ENCODE measurements around the gene ZNF580. TPM values are rescaled to one million over a fixed set of nuclear protein-coding genes. Genes with fewer than 3 reads are reported as not detected.

ZNF580 gene
- total RNA-seq, 1 donor from 2014 or later: 41.8 TPM

- peaks cover 17% of the 10 kb centered on the region for H3K36me3 Mint-ChIP-seq (ENCODE audit: low read depth)
- DNase-seq (ENCODE audit: low read depth, low spot score): no peak
- peaks cover 49% of the 10 kb centered on the region for H3K4me1 Mint-ChIP-seq
- H3K27me3 Mint-ChIP-seq (ENCODE audit: low read depth): peaks cover 9% of the 10 kb centered on the region
- peak overlapping the region; percentile 95 for H3K4me3 Mint-ChIP-seq
- H3K27ac Mint-ChIP-seq (ENCODE audit: unreplicated experiment): peak overlapping the region; percentile 98
- no peak for TF ChIP-seq CTCF (conservative IDR thresholded peaks at IDR 0.05)
- H3K9me3 Mint-ChIP-seq: no peaks in the 10 kb centered on the region
These were observed 35.0 kb downstream of the ZNF580 start for GRCh38 chr19:55675661-55676354.

- Mint-ChIP-seq H3K27ac (ENCODE audit: unreplicated experiment) (no peak overlapping the region), H3K36me3 (ENCODE audit: low read depth) (peaks cover 13% of the 10 kb centered on the region), H3K27me3 (ENCODE audit: low read depth) (peaks cover 9% of the 10 kb centered on the region), H3K4me3 (peak overlapping the region; percentile 95), H3K4me1 (peaks cover 44% of the 10 kb centered on the region), H3K9me3 (no peaks in the 10 kb centered on the region)
- TF ChIP-seq CTCF (conservative IDR thresholded peaks at IDR 0.05): no peak
- DNase-seq (ENCODE audit: low read depth, low spot score): no peak
These were observed 35.6 kb downstream of the ZNF580 start for GRCh38 chr19:55676383-55676782.

- Mint-ChIP-seq H3K27ac (ENCODE audit: unreplicated experiment) (peak overlapping the region; percentile 51), H3K9me3 (no peaks in the 10 kb centered on the region), H3K4me1 (peaks cover 40% of the 10 kb centered on the region), H3K27me3 (ENCODE audit: low read depth) (peaks cover 6% of the 10 kb centered on the region), H3K36me3 (ENCODE audit: low read depth) (peaks cover 10% of the 10 kb centered on the region), H3K4me3 (peak overlapping the region; percentile 95)
- TF ChIP-seq CTCF (conservative IDR thresholded peaks at IDR 0.05): no peak
- no peak for DNase-seq (ENCODE audit: low read depth, low spot score)
These were observed 36.2 kb downstream of the ZNF580 start for GRCh38 chr19:55676889-55677505.

GRCh38 chr19:55677572-55678028 lies 36.8 kb downstream of the ZNF580 start:
- peaks cover 7% of the 10 kb centered on the region for H3K36me3 Mint-ChIP-seq (ENCODE audit: low read depth)
- peaks cover 6% of the 10 kb centered on the region for H3K27me3 Mint-ChIP-seq (ENCODE audit: low read depth)
- no peak overlapping the region for H3K27ac Mint-ChIP-seq (ENCODE audit: unreplicated experiment)
- peak overlapping the region; percentile 95 for H3K4me3 Mint-ChIP-seq
- no peak for DNase-seq (ENCODE audit: low read depth, low spot score)
- peaks cover 36% of the 10 kb centered on the region for H3K4me1 Mint-ChIP-seq
- no peaks in the 10 kb centered on the region for H3K9me3 Mint-ChIP-seq
- no peak for TF ChIP-seq CTCF (conservative IDR thresholded peaks at IDR 0.05)

GRCh38 chr19:55678121-55678671 lies 37.4 kb downstream of the ZNF580 start:
- H3K4me3 Mint-ChIP-seq: peak overlapping the region; percentile 95
- no peak for TF ChIP-seq CTCF (conservative IDR thresholded peaks at IDR 0.05)
- peaks cover 7% of the 10 kb centered on the region for H3K36me3 Mint-ChIP-seq (ENCODE audit: low read depth)
- peaks cover 36% of the 10 kb centered on the region for H3K4me1 Mint-ChIP-seq
- H3K27ac Mint-ChIP-seq (ENCODE audit: unreplicated experiment): no peak overlapping the region
- peaks cover 6% of the 10 kb centered on the region for H3K27me3 Mint-ChIP-seq (ENCODE audit: low read depth)
- no peaks in the 10 kb centered on the region for H3K9me3 Mint-ChIP-seq
- no peak for DNase-seq (ENCODE audit: low read depth, low spot score)
